NCI-H1105 (cell line): Measurements from ENCODE around the gene GTF2IRD2.
"Not testable (repeated sequence)": the region's sequence is repeated elsewhere in the genome, so short reads cannot be mapped to it uniquely, and the experiment has no call there.

Source experiments
- DNase-seq: peaks from one replicate; lab custom pipeline; 2025; lab: John Stamatoyannopoulos, UW

GTF2IRD2 gene

DNA sequence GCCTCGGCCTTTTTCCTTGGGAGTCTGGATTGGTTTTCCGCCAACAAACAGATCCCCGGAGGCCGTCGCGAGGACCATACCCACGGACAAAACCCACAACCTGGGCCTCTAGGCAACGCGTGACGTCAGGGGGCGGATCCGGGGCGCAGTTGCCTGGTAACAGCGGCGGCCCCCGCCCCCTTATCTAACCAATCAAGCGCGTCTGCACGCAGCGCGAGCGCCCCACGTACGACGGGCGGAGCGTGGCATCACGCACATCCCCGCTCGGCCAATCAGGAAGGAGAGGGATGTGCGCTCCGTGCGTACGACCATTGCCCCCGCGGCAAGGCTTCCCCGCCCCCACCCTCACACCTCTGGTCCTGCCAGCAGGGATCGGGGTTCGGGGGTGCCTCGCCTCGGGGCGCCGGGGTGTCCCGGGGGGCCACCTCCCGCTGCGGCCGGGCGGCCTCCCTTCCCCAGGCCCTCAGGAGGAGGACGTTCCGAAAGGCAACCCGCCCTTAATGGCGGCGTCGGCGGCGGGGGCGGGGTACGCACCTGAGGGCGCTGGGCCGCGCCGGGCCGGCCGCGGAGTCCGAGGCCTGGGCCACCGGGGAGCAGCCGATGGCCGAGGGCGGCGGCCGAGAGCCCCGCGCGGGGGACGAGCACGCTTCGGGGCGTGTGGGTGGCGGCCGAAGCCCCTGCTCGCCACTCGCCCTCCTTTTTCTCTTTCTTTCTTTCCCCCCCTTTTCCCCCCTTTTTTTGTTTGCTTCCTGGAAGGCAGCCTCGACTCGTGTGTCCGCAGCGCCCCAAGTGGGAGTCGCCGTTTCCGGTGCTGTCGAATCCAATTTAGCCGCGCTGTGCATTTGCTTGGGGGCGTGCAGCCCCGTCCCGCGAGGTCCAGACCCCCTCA is at the start of gene GTF2IRD2:
Gene GTF2IRD2 (minus strand): TSS at position 773 of the 889 bp plus-strand sequence. CDS start 15,227 bp downstream, outside the sequence.
- not testable (repeated sequence) for DNase-seq

DNA sequence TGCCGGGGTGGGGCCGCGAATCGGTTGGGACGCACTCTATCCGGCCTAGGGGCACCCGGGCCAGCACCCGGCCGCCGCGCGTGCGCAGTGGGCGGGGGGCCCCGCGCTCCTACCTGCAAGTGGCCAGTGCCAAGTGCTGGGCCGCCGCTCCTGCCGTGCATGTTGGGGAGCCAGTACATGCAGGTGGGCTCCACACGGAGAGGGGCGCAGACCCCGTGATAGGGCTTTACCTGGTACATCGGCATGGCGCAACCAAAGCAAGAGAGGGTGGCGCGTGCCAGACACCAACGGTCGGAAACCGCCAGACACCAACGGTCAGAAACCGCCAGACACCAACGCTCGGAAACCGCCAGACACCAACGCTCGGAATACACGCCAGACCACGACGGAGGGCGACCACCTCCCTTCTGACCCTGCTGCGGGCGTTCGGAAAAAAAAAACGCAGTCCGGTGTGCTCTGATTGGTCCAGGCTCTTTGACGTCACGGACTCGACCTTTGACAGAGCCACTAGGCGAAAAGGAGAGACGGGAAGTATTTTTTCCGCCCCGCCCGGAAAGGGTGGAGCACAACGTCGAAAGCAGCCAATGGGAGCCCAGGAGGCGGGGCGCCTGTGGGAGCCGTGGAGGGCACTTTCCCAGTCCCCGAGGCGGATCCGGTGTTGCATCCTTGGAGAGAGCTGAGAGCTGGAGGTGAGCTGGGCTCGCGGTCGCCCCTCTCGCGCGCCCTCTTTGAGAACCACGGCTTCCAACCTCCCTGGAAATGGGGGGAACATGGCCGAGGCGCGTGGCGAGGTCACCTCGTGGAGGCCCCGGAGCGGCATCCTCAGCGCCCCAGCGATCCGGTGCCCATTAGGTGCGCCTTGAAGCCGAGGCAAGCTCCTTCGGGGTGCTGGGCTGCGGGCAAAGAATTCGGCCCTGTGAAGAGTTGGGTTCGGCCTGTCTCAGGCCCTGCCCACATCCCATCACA is 39.0 kb upstream of the GTF2IRD2 start:
- peak; percentile 69 for DNase-seq

DNA sequence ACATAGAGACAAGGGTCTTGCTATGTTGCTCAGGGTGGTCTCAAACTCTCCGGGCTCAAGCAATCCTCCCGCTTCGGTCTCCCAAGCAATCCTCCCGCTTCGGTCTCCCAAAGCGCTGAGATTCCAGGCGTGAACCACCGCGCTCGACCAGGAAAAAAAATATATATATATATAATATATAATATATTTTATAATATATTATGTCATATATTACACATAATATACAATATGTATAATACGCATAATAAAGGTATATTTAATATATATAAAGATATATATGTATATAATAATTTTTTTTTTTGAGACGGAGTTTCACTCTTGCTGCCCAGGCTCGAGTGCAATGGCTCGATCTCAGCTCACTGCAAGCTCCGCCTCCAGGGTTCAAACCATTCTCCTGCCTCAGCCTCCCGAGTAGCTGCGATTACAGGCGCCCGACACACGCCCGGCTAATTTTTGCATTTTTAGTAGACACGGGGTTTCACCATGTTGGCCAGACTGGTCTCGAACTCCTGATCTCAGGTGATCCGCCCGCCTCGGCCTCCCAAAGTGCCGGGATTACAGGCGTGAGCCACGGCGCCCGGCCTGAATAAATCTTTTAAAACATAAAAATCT is 38.2 kb upstream of the GTF2IRD2 start:
- DNase-seq, result not testable (repeated sequence)

DNA sequence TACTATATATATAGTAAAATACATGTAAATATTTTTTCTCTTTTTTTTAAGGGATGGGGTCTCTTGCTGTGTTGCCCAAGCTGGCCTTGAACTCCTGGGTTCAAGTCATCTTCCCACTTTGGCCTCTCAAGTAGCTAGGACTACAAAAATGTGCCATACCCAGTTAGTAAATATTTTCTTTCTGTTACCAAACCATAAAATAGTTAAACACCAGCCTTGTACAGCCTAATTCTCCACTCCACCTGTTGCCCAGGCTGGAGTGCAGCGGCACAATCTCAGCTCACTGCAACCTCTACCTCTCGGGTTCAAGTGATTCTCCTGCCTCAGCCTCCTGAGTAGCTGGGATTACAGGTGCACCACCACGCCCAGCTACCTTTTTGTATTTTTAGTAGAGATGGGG is 33.9 kb upstream of the GTF2IRD2 start:
- DNase-seq, result not testable (repeated sequence)

DNA sequence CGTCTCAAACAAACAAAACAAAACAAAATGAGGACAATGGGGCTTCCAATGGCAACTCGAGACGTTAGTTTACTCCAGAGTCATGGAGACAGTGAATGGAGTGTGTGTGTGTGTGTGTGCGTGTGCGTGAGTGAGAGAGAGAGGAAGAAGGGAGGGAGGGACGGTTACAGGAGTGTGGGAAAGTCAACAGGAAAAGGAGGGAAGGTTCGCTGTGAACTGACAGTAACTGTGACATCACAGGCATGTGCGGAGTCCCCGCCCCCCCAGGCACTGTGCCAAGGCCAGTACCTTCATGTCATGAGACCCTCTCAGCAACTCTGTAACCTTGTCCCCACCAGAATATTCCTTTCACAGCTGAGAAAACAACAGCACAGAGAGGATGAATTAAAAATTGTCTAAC is 30.7 kb upstream of the GTF2IRD2 start:
- DNase-seq, result not testable (repeated sequence)

DNA sequence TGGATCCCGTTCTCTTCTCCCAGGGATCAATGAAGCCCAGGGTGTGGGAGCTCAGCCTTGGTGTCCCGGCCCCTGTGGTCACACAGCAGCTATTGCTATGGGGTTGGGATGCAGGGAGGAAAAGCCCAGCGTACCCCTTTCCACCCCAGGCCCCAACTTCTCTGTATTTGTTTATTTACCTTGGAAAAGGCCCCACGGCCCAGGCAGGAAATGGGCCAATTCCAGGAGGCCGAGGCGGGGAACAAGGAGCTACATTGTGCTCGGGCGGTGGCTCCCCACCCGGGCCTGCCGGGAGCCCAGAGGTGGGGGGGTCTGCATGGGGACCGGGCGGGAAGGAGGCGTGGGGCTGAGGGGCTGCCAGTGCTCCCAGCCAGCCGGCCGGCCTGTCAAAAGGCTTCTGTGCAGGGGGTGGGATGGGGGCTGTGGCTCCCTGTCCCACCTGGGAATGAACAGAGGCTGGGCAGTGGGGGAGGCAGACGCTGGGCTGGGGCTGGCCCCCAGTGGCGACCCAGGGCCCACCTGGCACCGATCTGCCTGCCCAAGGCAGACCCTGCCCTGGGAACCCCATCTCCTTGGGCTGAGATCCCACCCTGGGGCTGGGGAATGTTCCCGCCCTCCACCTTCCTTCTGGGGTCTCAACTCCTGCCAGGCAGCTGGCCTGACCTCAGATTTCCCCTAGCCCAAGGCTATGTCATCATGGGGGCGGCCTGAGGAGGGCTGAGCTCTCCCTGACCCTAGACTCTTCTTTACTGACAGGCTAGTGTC is 23.5 kb upstream of the GTF2IRD2 start:
- not testable (repeated sequence) for DNase-seq

DNA sequence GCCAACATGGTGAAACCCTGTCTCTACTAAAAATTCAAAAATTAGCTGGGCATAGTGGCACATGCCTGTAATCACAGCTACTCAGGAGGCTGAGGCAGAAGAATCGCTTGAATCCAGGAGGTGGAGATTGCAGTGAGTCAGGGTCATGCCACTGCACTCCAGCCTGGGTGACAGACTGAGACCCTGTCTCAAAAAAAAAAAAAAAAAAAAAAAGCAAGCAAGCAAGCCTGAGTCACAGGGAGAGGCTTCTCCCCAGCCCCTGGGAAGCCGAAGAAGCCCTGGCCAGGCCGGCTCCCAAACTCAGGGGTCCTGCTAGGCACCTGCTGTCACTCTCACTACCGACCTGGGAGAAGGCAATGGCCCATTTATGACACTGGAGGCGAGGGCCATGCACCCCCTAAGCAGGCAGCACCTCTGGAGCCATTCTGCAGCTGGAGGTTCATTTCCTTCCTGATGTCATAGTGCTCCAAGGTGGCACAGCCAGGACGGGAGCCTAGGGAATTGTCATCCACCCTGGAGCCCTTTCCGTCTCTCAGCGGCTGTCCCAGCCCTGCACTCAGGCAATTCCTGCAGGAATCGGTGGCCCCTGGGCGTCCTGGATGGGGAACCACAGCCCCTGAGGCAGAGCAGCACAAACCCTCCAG is 22.8 kb upstream of the GTF2IRD2 start:
- not testable (repeated sequence) for DNase-seq

DNA sequence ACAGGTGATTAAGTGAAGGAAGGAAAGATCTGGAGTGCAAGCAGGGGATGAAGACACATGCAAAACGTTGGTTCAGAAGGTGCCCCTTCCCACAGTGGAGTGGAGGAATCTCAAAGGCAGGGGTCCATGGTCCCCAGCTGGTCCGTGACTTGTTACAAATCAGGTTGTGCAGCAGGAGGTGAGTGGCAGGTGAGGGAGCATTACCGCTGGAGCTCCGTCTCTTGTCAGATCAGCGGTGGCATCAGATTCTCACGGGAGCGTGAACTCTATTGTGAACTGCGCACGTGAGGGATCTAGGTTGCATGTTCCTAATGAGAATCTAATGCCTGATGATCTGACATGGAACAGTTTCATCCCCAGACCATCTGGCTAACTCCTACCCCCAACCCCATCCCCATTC is 21.1 kb upstream of the GTF2IRD2 start:
- not testable (repeated sequence) for DNase-seq

DNA sequence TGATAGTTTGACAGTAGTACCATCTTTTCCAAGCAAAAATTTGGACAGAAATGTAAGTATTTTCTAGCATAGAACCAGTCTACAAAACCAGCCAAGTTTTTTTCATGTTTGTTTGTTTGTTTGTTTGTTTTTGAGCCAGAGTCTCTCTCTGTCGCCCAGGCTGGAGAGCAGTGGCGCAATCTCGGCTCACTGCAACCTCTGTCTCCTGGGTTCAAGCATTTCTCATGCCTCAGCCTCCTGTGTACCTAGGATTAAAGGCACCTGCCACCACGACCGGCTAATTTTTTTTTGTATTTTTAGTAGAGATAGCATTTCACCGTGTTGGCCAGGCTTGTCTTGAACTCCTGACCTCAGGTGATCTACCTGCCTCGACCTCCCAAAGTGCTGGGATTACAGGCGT is 14.4 kb upstream of the GTF2IRD2 start:
- DNase-seq, result not testable (repeated sequence)

DNA sequence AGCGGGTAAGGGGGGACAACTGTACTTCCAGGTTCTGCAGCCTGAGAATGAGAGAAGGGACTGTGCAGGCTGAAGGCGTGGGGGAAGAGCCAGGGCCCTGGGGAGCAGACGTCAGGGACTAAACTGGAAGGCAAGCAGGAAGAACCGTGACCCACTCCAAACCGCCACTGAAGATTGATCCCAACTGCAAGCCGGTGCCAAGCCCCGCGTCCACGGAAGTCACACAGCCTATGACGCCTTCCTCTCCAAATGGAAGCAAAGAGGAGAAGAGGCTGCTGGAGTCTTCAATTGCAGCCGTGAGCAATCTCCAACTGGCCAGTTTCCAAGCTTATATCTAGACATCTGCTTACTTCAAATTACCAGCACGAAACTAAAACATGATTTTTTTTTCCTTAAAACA is 1.6 kb downstream of the GTF2IRD2 start:
- not testable (repeated sequence) for DNase-seq

DNA sequence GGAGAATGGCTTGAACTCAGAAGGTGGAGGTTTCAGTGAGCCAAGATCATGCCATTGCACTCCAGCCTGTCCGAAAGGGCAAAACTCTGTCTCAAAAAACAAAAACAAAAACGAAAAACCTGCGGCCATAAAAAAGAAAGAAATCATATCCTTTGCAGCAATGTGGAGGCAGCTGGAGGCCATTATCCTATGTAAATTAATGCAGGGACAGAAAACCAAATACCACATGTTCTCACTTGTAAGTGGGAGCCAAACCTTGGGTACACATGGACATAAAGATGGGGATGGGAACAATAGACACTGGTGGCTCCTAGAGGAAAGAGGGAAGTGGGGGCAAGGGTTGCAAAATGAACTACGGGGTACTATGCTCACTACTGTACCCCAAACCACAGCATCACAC is 21.0 kb downstream of the GTF2IRD2 start:
- not testable (repeated sequence) for DNase-seq

DNA sequence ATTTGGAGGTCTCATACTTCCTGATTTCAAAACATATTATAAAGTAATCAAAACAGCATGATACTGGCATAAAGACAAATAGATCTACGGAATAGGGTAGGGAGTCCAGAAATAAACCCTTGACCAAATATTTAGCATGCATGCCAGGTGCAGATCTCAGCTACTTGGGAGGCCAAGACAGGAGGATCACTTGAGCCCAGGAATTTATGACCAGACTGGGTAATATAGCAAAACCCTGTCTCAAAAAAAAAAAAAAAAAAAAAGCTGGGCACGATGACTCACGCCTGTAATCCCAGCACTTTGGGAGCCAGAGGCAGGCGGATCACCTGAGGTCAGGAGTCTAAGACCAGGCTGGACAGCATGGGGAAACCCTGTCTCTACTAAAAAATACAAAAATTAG is 21.4 kb downstream of the GTF2IRD2 start:
- DNase-seq, result not testable (repeated sequence)

DNA sequence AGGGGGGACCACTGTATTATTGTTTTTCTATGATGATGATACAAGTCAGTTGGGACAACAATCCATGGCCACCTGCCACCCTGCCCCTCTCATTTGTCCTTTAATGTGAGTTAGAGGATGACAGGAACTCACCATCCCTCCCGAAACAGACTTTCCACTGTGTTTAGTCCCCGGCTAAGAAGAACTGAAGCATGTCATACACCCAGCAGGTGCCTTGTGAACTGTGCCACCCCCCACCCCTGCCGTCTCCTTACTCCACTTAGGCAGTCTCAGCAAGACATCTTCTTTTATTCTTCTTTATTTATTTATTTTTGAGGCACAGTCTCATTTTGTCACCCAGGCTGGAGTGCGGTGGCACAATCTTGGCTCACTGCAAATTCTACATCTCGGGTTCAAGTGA is 30.1 kb downstream of the GTF2IRD2 start:
- not testable (repeated sequence) for DNase-seq

DNA sequence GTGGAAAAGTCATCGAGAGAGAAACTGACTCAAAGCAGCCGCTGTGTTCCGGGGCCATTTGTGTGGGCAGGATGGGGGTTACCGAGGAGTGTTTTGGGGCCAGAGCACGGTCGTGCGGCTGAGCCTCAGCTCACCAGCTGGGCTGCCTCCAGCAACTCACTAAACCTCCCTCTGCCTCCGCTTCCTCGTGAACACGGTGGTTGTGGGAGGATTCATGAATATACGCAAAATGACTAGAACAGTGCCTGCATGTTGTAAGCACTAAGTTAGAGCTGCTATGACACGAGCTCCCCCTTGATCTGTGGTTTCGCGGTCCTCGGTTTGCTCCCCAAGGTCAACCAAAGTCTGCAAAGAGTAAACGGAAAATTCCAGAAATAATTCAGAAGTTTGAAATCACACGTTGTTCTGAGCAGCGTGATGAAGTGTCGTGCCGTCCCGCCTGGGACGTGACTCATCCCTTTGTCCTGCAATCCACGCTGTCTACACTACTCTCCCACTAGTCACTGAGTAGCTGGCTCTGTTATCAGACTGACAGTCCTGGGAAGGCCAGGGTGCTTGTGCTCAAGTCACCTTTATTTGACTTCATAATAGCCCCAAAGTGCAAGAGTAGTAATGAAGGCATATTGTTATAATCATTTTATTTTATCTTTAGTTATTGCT is 31.1 kb downstream of the GTF2IRD2 start:
- DNase-seq, result not testable (repeated sequence)

DNA sequence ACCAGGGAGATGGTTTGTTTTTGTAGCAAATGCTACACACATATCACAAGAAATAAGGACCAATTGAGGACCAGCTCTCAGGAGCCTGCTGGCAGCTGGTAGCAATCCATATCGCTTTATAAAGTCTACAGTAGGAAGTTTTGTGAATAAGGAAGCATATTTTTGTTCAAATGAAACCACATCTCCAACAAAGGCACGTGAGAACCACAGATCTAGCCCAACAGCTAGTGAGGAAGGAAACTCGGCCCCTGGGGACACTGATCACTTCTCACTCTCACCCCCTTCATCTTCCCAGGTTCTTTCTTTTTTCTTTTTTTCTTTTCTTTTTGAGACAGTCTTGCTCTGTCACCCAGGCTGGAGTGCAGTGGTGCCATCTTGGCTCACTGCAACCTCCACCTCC is 35.5 kb downstream of the GTF2IRD2 start:
- DNase-seq, result not testable (repeated sequence)

DNA sequence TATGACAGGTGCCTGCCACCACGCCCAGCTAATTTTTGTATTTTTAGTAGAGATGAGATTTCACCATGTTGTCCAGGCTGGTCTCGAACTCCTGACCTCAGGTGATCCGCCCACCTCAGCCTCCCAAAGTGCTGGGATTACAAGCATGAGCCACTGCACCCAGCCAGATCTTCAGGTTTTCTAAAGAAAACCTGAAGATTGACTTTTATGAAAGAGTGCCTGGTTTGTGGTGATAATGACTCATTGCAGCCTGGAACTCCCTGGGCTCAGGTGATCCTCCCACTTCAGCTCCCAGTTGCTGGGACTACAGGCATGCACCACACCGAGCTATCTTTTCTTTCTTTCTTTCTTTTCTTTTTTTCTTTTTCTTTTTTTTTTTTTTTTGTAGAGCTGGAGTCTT is 52.8 kb downstream of the GTF2IRD2 start:
- not testable (repeated sequence) for DNase-seq

DNA sequence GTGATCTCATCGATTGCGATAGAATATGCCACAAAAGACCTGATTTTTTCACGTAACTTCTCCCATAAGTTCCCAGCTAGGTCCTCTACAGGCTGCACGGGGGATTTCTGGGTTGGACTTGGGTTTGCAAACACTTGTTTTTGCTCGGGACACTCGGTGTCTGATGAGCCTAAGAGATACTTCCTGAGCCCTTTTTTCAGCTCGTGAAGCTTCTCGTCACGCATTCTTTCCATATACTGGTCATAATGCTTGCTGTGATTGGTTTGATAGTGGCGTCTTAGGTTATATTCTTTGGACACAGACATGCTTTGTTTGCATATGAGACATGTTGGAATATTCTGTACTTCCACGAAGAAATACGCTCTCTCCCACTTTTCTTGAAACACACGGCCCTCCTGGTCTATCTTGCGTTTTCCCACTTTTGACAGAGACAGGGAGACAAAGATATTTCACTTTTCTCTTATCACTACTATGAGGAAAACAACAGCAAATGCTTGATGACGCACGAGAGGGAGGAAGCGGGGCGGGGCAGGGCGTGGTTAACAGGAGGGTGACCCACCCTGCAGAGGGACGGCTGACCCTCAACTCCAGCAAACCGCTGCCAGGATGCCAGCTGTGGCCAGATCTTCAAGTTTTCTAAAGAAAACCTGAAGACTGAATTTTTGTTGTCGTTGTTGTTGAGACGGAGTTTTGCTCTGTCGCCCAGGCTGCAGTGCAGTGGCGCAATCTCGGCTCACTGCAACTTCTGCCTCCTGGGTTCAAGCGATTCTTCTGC is 53.4 kb downstream of the GTF2IRD2 start:
- not testable (repeated sequence) for DNase-seq

DNA sequence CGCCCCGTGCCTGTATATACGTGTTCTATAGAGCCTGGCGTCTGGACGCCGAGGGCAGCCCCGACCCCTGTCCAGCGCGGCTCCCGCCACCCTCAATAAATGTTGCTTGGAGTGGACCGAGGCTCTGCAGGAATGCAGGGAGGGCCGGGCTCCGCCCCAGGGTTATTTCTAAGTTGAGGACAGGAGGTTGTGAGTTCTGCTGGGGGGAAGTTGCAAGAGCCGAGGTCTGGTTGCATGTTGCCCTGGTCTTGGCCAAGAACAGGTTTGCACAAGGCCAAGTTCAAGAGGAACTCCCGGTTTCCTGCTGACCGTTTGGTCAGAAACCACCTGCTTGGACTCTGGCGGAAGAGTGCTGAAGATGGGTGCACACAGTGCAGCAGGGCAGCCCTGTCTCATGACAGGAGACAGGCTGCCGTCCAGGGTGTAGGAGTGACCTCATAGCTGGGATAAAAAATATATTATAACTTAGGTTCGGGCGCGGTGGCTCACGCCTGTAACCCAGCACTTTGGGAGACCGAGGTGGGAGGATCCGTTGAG is 62.1 kb downstream of the GTF2IRD2 start:
- DNase-seq, result not testable (repeated sequence)
